Immature natural killer cell (primary cell): ENCODE data around the gene SSBP1. TPM values are rescaled to one million over a fixed set of nuclear protein-coding genes. Genes with fewer than 3 reads are reported as not detected.
"Not testable (repeated sequence)": the region's sequence is repeated elsewhere in the genome, so short reads cannot be mapped to it uniquely, and the experiment has no call there.

Source experiments
- DNase-seq, 3 donors: peaks; one replicate each; pipeline ENCODE4 v3.0.0; 2022; ENCODE audit warnings: mixed read lengths in 1 of 3
- H3K27ac Mint-ChIP-seq, 6 donors: one replicate each; pipeline ENCODE4 v1.8.0; 2020; ENCODE audit warnings: mixed read lengths in 6 of 6, mild to moderate bottlenecking in 5 of 6, inconsistent platforms in 4 of 6, moderate library complexity in 3 of 6
- H3K27me3 Mint-ChIP-seq, 3 donors: one replicate each; pipeline ENCODE4 v1.8.0; 2020 to 2021; ENCODE audit warnings: low read depth in 3 of 3, mild to moderate bottlenecking in 3 of 3, mixed read lengths in 3 of 3, moderate library complexity in 3 of 3, inconsistent platforms in 1 of 3
- H3K36me3 Mint-ChIP-seq, 3 donors: one replicate each; pipeline ENCODE4 v1.8.0; 2020; ENCODE audit warnings: mixed read lengths in 3 of 3, inconsistent platforms in 2 of 3, mild to moderate bottlenecking in 2 of 3
- H3K4me1 Mint-ChIP-seq, 2 donors: one replicate each; pipeline ENCODE4 v1.8.0; 2020; ENCODE audit warnings: inconsistent platforms in 2 of 2, mild to moderate bottlenecking in 2 of 2, mixed read lengths in 2 of 2, moderate library complexity in 1 of 2
- H3K4me3 Mint-ChIP-seq, 5 donors: one replicate each; pipeline ENCODE4 v1.8.0; 2020; ENCODE audit warnings: mild to moderate bottlenecking in 5 of 5, mixed read lengths in 5 of 5, inconsistent platforms in 3 of 5, moderate library complexity in 3 of 5
- H3K9me3 Mint-ChIP-seq, 6 donors: one replicate each; pipeline ENCODE4 v1.8.0; 2020; ENCODE audit warnings: mild to moderate bottlenecking in 6 of 6, mixed read lengths in 6 of 6, inconsistent platforms in 4 of 6, moderate library complexity in 3 of 6
- polyA plus RNA-seq, 3 donors: library from polyadenylated mRNA; unstranded; fragments of 300-500 nt; fragmentation: Illumina TruSeq; gene quantifications; one replicate each; pipeline ENCODE4 v1.2.3, GENCODE V29; 2021

The SSBP1 gene
- 100 to 1,000 TPM; 268 to 349 (median 271) TPM for polyA plus RNA-seq

- peaks cover 7 to 18% (median 14%) of the 10 kb centered on the region in 3 donors for H3K27me3 Mint-ChIP-seq
- H3K27ac Mint-ChIP-seq, result peak within 1 kb of the TSS; percentile 95 to 99 (median 98)
- H3K4me3 Mint-ChIP-seq, result peak within 1 kb of the TSS; percentile 96 to 100 (median 99)
- H3K36me3 Mint-ChIP-seq, result peaks cover 4 to 14% (median 14%) of the 10 kb centered on the region in 3 donors
- H3K4me1 Mint-ChIP-seq, result peaks cover 34 to 67% of the 10 kb centered on the region in 2 donors
- H3K9me3 Mint-ChIP-seq, result no peaks in the 10 kb centered on the region
- peak; percentile 90 to 92 (median 92) for DNase-seq
Observed at GRCh38 chr7:141737836-141738591, at the start of gene SSBP1. Gene SSBP1 (plus strand): TSS chr7:141738358. CDS start chr7:141739167, 809 bp downstream.

GRCh38 chr7:141689072-141689825 is 48.9 kb upstream of the SSBP1 start:
- peaks cover 13 to 23% of the 10 kb centered on the region in 2 donors for H3K4me1 Mint-ChIP-seq
- not testable (repeated sequence) for H3K27me3 Mint-ChIP-seq, H3K9me3 Mint-ChIP-seq, H3K4me3 Mint-ChIP-seq, DNase-seq
- H3K27ac Mint-ChIP-seq, result peak overlapping the region in 1 of 6 donors; percentile 22
- peaks cover 11 to 19% (median 14%) of the 10 kb centered on the region in 3 donors for H3K36me3 Mint-ChIP-seq

- Mint-ChIP-seq H3K9me3 (no peaks in the 10 kb centered on the region), H3K27me3 (peaks cover 0 to 5% (median 1%) of the 10 kb centered on the region in 3 donors), H3K36me3 (peaks cover 0 to 3% (median 0%) of the 10 kb centered on the region in 3 donors), H3K4me3 (no peak overlapping the region), H3K4me1 (peaks cover 22 to 42% of the 10 kb centered on the region in 2 donors), H3K27ac (no peak overlapping the region)
- no peak for DNase-seq
Observed at GRCh38 chr7:141691540-141691939, 46.6 kb upstream of the SSBP1 start.

- Mint-ChIP-seq H3K9me3 (no peaks in the 10 kb centered on the region), H3K4me3 (no peak overlapping the region), H3K27ac (no peak overlapping the region), H3K36me3 (peaks cover 0 to 3% (median 0%) of the 10 kb centered on the region in 3 donors), H3K4me1 (peaks cover 21 to 44% of the 10 kb centered on the region in 2 donors), H3K27me3 (peaks cover 0 to 5% (median 1%) of the 10 kb centered on the region in 3 donors)
- DNase-seq, result no peak
Observed at GRCh38 chr7:141691961-141692360, 46.2 kb upstream of the SSBP1 start.

GRCh38 chr7:141693082-141693481 is 45.1 kb upstream of the SSBP1 start:
- Mint-ChIP-seq H3K27ac (no peak overlapping the region), H3K9me3 (no peaks in the 10 kb centered on the region), H3K4me3 (no peak overlapping the region), H3K4me1 (peaks cover 27 to 51% of the 10 kb centered on the region in 2 donors), H3K27me3 (peaks cover 0 to 5% (median 1%) of the 10 kb centered on the region in 3 donors), H3K36me3 (peaks cover 0 to 3% (median 0%) of the 10 kb centered on the region in 3 donors)
- no peak for DNase-seq

- no peaks in the 10 kb centered on the region for H3K9me3 Mint-ChIP-seq
- H3K27ac Mint-ChIP-seq, result peak overlapping the region in 2 of 6 donors; percentile 42 to 81
- H3K4me1 Mint-ChIP-seq, result peaks cover 51 to 68% of the 10 kb centered on the region in 2 donors
- H3K27me3 Mint-ChIP-seq, result peaks cover 1 to 6% (median 3%) of the 10 kb centered on the region in 3 donors
- no peak for DNase-seq
- peaks cover 0 to 3% (median 0%) of the 10 kb centered on the region in 3 donors for H3K36me3 Mint-ChIP-seq
- H3K4me3 Mint-ChIP-seq, result no peak overlapping the region
Observed at GRCh38 chr7:141695803-141696289, 42.3 kb upstream of the SSBP1 start.

DNA sequence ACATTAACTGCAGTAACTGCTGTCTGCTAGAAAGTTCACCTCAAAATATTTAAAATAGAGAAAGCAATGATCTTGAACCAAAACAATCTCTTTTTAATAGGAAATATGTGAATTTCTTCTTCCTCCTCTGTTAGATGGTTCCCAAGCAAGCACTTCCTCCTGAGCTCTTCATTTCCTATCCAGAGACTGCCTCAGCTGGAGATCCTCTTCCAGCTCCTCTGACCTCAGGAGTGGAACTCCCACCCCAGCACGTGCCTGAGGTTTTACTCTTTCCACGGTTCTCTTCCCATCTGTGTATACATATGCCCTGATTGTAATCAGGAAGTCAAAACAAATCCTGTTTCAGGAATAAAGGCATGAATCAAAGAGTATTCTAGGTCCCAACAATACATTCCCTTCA is 41.8 kb upstream of the SSBP1 start:
- Mint-ChIP-seq H3K27ac (peak overlapping the region in 1 of 6 donors; percentile 51), H3K4me1 (peaks cover 54 to 73% of the 10 kb centered on the region in 2 donors), H3K27me3 (peaks cover 2 to 9% (median 7%) of the 10 kb centered on the region in 3 donors), H3K4me3 (no peak overlapping the region), H3K36me3 (peaks cover 0 to 3% (median 0%) of the 10 kb centered on the region in 3 donors), H3K9me3 (no peaks in the 10 kb centered on the region)
- DNase-seq, result no peak

DNA sequence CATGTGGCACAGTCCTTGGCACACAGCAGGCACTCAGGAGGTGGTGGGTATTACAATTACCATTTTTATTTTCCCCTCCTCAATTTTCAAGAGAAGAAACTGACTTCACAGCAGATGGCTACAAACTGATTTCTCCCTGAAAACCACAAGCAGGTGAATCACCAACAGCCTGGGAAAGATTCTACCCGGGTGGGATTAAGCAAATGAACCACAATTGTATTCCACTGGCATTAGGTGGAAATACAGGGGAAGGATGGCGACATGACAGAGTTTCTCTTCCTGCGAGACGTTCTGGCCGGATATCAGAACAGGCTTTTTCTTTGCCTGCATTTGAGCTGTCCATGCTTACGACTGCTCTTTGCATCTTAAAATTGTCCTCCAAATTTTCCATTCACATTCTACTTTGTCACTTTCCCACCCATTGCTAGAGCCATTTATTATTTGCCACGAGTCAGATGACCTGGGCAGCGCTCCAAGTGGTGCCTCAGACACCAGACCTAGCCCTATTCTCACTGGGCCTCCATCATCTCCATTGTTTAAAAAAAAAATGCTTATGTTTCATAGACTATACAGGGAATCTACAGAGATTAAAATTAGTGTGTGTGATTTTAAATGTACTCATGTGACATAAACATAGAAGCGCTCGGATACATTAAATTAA is 40.8 kb upstream of the SSBP1 start:
- Mint-ChIP-seq H3K9me3 (no peaks in the 10 kb centered on the region), H3K27ac (no peak overlapping the region), H3K4me1 (peaks cover 54 to 71% of the 10 kb centered on the region in 2 donors), H3K36me3 (peaks cover 0 to 3% (median 0%) of the 10 kb centered on the region in 3 donors), H3K4me3 (no peak overlapping the region), H3K27me3 (peaks cover 5 to 11% (median 9%) of the 10 kb centered on the region in 3 donors)
- no peak for DNase-seq

DNA sequence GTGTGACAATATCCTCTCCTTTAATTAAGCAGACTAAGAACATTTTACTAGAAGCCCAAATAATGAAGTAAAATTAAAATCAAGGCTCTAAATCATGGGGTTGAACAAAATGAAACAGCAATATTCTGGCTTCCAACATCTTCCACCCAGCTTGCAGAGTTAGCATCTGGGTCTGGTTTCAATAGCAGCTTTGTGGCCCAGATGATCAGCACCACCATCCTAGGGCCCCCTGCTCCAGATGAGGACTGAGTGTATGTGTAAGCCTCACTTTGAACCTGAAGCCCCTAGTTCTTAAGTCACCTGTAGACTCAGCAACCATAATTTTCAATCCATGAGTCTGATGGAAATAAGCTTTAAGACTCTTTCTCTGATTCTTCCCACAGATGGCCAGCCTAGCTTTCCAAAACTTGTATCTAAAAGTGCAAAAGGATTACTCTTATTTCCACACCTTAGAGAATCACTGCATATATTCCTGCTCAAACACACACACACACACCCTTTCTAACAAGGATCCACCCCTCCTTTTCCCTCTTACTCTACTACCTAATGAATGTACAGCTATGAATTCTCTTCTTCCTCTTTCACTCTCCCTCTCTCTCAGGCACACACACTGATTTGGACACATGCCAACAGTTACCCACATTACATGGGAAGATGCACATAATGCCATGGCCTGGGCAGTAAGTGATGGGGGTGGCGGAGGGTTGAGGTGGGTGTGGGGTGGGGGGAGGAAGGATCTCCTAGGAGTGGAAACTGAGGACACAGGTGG is 39.7 kb upstream of the SSBP1 start:
- peak overlapping the region in 5 of 6 donors; percentile 23 to 92 (median 26) for H3K27ac Mint-ChIP-seq
- peaks cover 10 to 14% (median 11%) of the 10 kb centered on the region in 3 donors for H3K27me3 Mint-ChIP-seq
- H3K4me1 Mint-ChIP-seq, result peaks cover 54 to 72% of the 10 kb centered on the region in 2 donors
- no peaks in the 10 kb centered on the region for H3K9me3 Mint-ChIP-seq
- DNase-seq, result no peak
- peaks cover 0 to 3% (median 0%) of the 10 kb centered on the region in 3 donors for H3K36me3 Mint-ChIP-seq
- H3K4me3 Mint-ChIP-seq, result no peak overlapping the region

GRCh38 chr7:141699860-141700259 is 38.3 kb upstream of the SSBP1 start:
- Mint-ChIP-seq H3K4me3 (peak overlapping the region; percentile 80 to 92 (median 91)), H3K27ac (peak overlapping the region; percentile 36 to 94 (median 92)), H3K9me3 (no peaks in the 10 kb centered on the region), H3K27me3 (peaks cover 9 to 19% (median 11%) of the 10 kb centered on the region in 3 donors), H3K36me3 (peaks cover 0 to 3% (median 0%) of the 10 kb centered on the region in 3 donors), H3K4me1 (peaks cover 49 to 66% of the 10 kb centered on the region in 2 donors)
- DNase-seq, result no peak

- peaks cover 9 to 19% (median 11%) of the 10 kb centered on the region in 3 donors for H3K27me3 Mint-ChIP-seq
- peaks cover 49 to 64% of the 10 kb centered on the region in 2 donors for H3K4me1 Mint-ChIP-seq
- DNase-seq, result no peak
- peak overlapping the region; percentile 68 to 94 (median 92) for H3K27ac Mint-ChIP-seq
- H3K4me3 Mint-ChIP-seq, result peak overlapping the region; percentile 80 to 92 (median 91)
- no peaks in the 10 kb centered on the region for H3K9me3 Mint-ChIP-seq
- H3K36me3 Mint-ChIP-seq, result peaks cover 0 to 3% (median 0%) of the 10 kb centered on the region in 3 donors
Observed at GRCh38 chr7:141700296-141700847, 37.8 kb upstream of the SSBP1 start.

DNA sequence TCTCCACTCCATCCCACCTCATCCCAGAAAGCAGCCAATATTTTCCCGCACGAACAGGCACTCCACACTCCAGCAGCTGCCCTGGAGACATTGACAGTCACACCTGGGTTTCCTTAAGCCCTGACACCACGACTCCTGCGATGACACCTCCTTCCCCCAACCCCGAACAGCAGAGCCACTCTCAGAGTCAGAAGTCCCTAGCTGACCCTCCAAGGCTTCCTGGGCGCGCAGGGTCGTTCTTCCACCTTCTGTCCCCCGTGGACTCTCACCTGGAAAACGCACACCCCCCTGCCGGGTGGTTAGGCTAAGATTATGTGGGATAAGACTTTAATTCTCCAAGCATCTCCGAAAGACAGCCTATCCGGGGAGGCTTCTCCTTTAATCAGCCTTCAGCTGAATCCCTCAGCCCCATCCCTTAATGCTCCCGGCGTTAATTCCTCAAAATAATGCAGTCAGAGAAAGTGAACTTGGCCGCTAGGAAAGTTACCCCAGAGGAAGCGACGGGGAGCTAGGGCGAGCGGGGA is 37.2 kb upstream of the SSBP1 start:
- H3K36me3 Mint-ChIP-seq, result no peaks in the 10 kb centered on the region
- peak; percentile 13 to 19 (median 15) for DNase-seq
- peak overlapping the region; percentile 68 to 94 (median 92) for H3K27ac Mint-ChIP-seq
- peak overlapping the region; percentile 80 to 92 (median 91) for H3K4me3 Mint-ChIP-seq
- no peaks in the 10 kb centered on the region for H3K9me3 Mint-ChIP-seq
- peaks cover 10 to 19% (median 11%) of the 10 kb centered on the region in 3 donors for H3K27me3 Mint-ChIP-seq
- H3K4me1 Mint-ChIP-seq, result peaks cover 46 to 59% of the 10 kb centered on the region in 2 donors
